ENCODE results near the gene TNRC18.

DNA sequence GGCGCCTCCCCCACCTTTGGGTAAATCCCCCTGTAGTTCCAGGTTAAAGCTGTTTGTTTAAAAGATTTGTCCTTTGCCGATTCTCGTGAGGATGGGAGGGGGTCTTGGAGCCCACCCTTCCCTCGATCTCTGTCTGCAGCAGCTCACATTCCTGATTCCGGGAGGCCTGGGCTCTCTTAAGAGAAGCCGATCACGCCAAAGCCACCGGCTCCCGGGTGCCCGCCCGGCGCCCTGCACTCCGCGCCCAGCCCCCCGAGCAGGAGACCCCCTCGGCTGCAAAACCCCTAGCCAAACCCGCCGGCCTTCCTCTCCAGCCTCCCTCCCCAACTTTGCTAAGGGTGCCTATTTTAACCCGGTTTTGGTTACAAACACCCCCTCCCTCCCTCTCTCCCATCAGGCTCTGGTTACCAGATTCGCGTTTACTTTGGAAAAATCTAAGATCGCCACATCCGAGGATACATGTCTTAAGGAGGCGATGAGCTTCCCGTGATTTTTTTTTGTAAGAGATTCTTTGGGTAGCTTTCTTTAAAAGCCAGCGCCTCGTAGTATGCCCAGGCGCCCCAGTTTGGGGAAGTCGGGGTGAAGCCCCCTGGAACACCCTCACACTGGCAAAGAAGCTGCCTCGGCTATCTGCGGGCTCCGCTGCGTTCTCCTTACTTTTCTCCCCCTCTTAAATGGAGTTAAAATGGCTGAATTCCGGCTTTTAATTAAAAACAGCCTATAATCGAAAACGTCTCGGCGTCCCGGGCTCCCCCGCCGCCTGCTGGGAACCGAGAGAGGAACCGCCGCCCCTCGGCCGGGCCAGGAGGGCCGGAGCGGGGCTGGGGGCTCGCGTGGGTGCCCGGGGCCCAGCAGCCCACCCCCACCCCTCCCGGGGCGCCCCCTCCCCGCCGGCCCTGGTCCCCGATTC is 983 bp downstream of the TNRC18 start:
- TF ChIP-seq CTCF (tag by site-specific recombination; IDR thresholded peaks at IDR 0.05): no peak
- no peak for TF ChIP-seq KLF7 (tag by site-specific recombination; IDR thresholded peaks at IDR 0.05; ENCODE audit: borderline replicate concordance)
- TF ChIP-seq KLF10 (tag by site-specific recombination; IDR thresholded peaks at IDR 0.05): no peak
- TF ChIP-seq ZNF155 (tag by site-specific recombination; IDR thresholded peaks at IDR 0.05): no peak
- TF ChIP-seq, protein P1, sequence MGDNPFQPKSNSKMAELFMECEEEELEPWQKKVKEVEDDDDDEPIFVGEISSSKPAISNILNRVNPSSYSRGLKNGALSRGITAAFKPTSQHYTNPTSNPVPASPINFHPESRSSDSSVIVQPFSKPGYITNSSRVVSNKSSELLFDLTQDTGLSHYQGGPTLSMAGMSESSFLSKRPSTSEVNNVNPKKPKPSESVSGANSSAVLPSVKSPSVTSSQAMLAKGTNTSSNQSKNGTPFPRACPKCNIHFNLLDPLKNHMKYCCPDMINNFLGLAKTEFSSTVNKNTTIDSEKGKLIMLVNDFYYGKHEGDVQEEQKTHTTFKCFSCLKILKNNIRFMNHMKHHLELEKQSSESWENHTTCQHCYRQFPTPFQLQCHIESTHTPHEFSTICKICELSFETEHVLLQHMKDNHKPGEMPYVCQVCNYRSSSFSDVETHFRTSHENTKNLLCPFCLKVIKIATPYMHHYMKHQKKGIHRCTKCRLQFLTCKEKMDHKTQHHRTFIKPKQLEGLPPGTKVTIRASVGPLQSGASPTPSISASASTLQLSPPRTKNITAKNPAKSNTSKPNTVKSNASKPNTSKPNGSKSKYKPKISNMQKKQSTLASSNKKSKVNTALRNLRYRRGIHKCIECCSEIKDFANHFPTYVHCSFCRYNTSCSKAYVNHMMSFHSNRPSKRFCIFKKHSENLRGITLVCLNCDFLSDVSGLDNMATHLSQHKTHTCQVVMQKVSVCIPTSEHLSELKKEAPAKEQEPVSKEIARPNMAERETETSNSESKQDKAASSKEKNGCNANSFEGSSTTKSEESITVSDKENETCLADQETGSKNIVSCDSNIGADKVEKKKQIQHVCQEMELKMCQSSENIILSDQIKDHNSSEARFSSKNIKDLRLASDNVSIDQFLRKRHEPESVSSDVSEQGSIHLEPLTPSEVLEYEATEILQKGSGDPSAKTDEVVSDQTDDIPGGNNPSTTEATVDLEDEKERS (tag by site-specific recombination; IDR thresholded peaks at IDR 0.05): no peak
- TF ChIP-seq ZNF112 (tag by site-specific recombination; IDR thresholded peaks at IDR 0.05): no peak

Measured in HEK293 (cell line).